ENCODE results near the gene WDFY1.

WDFY1 gene

DNA sequence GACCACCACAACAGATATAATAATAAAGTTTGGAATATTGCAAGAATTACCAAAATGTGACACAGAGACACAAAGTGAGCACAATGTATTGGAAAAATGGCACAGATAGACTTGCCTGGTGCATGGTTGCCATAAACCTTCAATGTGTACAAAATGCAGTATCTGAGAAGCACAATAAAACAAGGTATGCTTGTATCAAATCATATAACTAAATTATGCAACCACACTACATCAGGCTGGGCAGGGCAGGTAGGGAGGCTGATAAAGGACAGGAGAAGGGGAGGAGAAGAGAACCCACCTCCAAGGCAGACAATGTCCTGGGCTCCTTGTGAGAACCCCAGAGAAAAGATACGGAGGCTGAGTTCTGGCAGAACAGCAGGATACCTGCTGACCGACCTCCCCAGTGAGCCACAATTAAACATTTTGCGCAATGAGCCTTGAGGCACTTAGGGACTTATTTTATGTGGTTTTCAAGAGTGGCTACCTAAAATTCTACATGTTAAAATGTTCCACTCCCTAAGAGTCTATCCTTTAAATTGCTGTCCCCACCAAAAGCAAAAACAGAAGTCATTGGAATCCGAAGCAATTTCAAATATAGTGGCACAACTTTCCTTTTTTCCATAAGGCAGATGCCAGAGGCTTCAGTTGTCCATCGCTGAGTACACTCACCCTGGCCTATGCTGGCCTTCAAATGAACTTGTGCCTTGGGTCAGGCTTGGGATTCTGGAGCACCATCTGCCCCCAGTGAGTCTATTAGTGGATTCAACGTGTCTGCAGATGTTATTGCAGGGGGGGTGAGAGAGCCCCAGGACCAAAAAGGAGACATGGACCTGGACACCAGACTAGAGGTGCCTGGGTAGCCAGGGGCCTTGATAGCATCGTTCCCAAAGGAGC, 16.8 kb downstream of the WDFY1 start:
- 91 to 96% methylated on average over 4 to 5 of the region's 7 CpGs for WGBS, 2 experiments (ENCODE audit: insufficient coverage in 2 of 2)

DNA sequence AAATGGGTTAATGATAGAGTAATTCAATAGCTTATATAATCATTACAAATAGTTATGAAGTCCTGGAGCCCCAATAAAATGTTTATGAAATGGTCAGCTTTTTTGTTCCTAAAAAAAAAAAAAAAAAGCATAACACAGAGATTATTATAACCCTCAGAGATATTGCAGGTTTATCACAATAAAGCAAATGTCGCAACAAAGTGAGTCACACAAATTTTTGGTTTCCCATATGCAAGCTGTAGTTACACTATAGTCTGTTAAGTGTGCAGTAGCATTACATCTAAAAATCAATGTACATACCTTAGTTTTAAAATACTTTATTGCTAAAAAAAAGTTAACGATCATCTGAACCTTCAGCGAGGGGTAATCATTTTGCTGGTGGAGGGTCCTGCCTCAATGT, 20.0 kb downstream of the WDFY1 start:
- WGBS, 2 experiments (ENCODE audit: insufficient coverage in 2 of 2): 100% methylated on average over 1 of the region's 3 CpGs; no CpG with 5 or more reads in 1 of the 2 experiments
- H3K27ac ChIP-seq (ENCODE audit: low read depth, low read length, severe bottlenecking): no peak overlapping the region

More for the DNA sequence above, 16.8 kb downstream of the WDFY1 start:
- H3K4me3 ChIP-seq (ENCODE audit: extremely low read depth, insufficient read depth, low read length, poor library complexity, severe bottlenecking): no peak overlapping the region
- peaks cover 5% of the 10 kb centered on the region for H3K4me1 ChIP-seq (ENCODE audit: control insufficient read depth, insufficient read depth, low read length, poor library complexity, severe bottlenecking)
- H3K27ac ChIP-seq (ENCODE audit: low read depth, low read length, severe bottlenecking): no peak overlapping the region
- H3K9me3 ChIP-seq (ENCODE audit: control insufficient read depth, low read length): peaks cover 20% of the 10 kb centered on the region
- peaks cover 14% of the 10 kb centered on the region for H3K36me3 ChIP-seq (ENCODE audit: control insufficient read depth, insufficient read depth, low read length)

DNA sequence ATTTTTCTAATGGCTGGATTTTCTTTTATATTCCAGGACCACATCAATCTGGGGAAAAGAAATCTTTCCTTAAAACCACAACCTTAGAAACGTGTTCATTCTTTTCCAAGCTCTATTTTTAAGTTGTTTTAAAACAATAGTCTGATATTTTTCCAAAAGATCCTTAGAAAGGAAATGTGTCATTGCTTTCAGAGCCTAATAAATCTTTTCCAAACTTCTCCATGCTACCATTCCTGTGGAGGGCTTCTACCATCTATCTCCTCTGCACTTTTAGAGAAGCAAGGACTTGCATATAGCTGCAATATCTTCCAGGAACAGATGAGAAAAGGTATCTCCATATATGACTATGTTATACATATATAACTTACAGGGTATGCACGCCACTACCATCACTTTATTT, 21.2 kb downstream of the WDFY1 start:
- H3K4me1 ChIP-seq (ENCODE audit: control insufficient read depth, insufficient read depth, low read length, poor library complexity, severe bottlenecking): no peaks in the 10 kb centered on the region
- H3K36me3 ChIP-seq (ENCODE audit: control insufficient read depth, insufficient read depth, low read length): peaks cover 30% of the 10 kb centered on the region
- H3K27ac ChIP-seq (ENCODE audit: low read depth, low read length, severe bottlenecking): no peak overlapping the region
- WGBS, 2 experiments (ENCODE audit: insufficient coverage in 2 of 2): 71% methylated on average over 1 of the region's 2 CpGs; no CpG with 5 or more reads in 1 of the 2 experiments
- peaks cover 20% of the 10 kb centered on the region for H3K9me3 ChIP-seq (ENCODE audit: control insufficient read depth, low read length)
- H3K4me3 ChIP-seq (ENCODE audit: extremely low read depth, insufficient read depth, low read length, poor library complexity, severe bottlenecking): no peak overlapping the region

More for the DNA sequence above, 20.0 kb downstream of the WDFY1 start:
- H3K4me3 ChIP-seq (ENCODE audit: extremely low read depth, insufficient read depth, low read length, poor library complexity, severe bottlenecking): no peak overlapping the region
- H3K36me3 ChIP-seq (ENCODE audit: control insufficient read depth, insufficient read depth, low read length): peaks cover 24% of the 10 kb centered on the region
- peaks cover 20% of the 10 kb centered on the region for H3K9me3 ChIP-seq (ENCODE audit: control insufficient read depth, low read length)
- H3K4me1 ChIP-seq (ENCODE audit: control insufficient read depth, insufficient read depth, low read length, poor library complexity, severe bottlenecking): no peaks in the 10 kb centered on the region

DNA sequence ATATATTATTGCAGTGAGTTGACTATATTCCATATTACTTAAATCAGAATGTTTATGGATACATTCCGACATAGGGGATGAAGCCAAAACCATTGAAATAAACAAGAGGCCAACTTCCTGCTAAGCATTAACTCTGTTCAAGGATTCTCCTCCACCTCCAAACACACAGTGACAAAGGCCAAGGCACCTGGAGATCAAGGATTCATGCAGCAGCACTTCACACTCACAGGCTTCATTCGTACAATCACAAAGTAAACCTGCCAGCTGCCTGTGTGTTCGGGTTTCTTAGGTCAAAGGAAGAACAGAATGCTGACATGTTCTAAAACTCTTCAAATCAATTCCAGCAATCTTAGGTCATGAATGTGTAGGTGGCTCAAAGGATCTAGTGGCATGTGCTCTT, 22.8 kb downstream of the WDFY1 start:
- 86 to 90% methylated on average over 1 to 2 of the region's 3 CpGs for WGBS, 2 experiments (ENCODE audit: insufficient coverage in 2 of 2)

DNA sequence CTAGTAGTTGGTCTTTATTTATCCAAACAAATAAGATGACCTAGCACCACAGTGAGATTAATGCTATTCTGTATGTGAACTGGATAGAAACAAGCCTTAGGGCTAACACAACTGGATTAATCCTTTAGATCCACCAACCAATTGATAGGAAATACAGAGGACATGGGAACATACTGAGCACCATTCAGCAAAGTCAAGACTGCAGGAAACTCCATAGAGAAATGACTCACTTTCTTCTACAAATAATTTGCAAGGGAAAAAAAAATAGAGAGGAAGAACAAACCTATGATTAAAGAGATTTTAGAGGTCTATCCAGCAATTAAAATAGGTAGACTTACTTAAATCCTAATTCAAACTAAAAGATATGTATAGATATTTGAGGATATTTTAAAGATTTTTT, 23.9 kb downstream of the WDFY1 start:
- no peaks in the 10 kb centered on the region for H3K4me1 ChIP-seq (ENCODE audit: control insufficient read depth, insufficient read depth, low read length, poor library complexity, severe bottlenecking)
- H3K9me3 ChIP-seq (ENCODE audit: control insufficient read depth, low read length): peaks cover 2% of the 10 kb centered on the region
- H3K27ac ChIP-seq (ENCODE audit: low read depth, low read length, severe bottlenecking): no peak overlapping the region
- H3K36me3 ChIP-seq (ENCODE audit: control insufficient read depth, insufficient read depth, low read length): peaks cover 29% of the 10 kb centered on the region
- no peak overlapping the region for H3K4me3 ChIP-seq (ENCODE audit: extremely low read depth, insufficient read depth, low read length, poor library complexity, severe bottlenecking)

More for the DNA sequence above, 22.8 kb downstream of the WDFY1 start:
- Histone ChIP-seq H3K27ac (ENCODE audit: low read depth, low read length, severe bottlenecking) (no peak overlapping the region), H3K4me3 (ENCODE audit: extremely low read depth, insufficient read depth, low read length, poor library complexity, severe bottlenecking) (no peak overlapping the region), H3K36me3 (ENCODE audit: control insufficient read depth, insufficient read depth, low read length) (peaks cover 30% of the 10 kb centered on the region), H3K4me1 (ENCODE audit: control insufficient read depth, insufficient read depth, low read length, poor library complexity, severe bottlenecking) (no peaks in the 10 kb centered on the region), H3K9me3 (ENCODE audit: control insufficient read depth, low read length) (peaks cover 11% of the 10 kb centered on the region)

DNA sequence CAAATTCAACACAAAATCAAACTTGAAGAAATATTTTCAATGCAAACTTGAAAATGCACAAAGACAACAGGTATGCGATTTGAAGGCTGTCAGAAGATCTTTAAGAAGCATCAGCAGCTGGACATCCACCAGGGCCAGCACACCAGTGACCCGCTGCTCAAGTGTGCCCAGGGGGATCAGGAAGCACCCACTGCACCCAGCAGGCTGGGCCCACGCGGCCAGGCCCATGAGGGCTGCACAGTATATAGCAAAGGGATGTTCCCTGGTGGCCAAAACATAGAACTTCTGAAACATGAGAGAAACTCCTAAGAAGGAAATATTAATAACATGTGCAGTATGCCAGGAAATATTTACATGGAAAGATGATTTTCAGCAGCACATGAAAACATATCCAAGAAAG, 25.0 kb downstream of the WDFY1 start:
- Histone ChIP-seq H3K27ac (ENCODE audit: low read depth, low read length, severe bottlenecking) (no peak overlapping the region), H3K36me3 (ENCODE audit: control insufficient read depth, insufficient read depth, low read length) (peaks cover 31% of the 10 kb centered on the region), H3K9me3 (ENCODE audit: control insufficient read depth, low read length) (no peaks in the 10 kb centered on the region), H3K4me1 (ENCODE audit: control insufficient read depth, insufficient read depth, low read length, poor library complexity, severe bottlenecking) (no peaks in the 10 kb centered on the region), H3K4me3 (ENCODE audit: extremely low read depth, insufficient read depth, low read length, poor library complexity, severe bottlenecking) (no peak overlapping the region)
- WGBS, 2 experiments (ENCODE audit: insufficient coverage in 2 of 2): 95 to 96% methylated on average over 2 of the region's 4 CpGs

DNA sequence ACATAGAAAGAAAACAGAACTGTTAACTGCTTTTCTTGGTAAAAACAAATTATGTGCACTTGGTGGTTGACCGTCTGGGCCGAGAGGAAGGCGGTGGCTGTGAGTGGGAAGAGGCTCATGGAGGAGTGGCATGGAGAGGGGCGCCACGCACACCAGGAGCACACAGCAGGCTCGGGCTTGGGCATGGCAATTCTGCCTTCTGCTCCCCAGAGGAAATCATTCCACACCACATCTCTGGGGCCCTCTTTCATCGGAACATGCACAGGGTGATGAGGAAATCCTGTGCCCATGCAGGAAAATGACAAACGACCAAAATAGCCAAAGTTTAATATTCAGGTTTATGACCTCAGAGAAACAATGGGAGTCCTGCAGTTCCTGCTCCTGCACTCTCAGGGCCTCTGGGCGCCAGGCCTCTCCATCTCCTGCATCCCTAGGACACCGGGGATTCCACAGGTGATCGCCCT, 26.4 kb downstream of the WDFY1 start:
- 97 to 98% methylated on average over 7 to 11 of the region's 11 CpGs for WGBS, 2 experiments (ENCODE audit: insufficient coverage in 2 of 2)

DNA sequence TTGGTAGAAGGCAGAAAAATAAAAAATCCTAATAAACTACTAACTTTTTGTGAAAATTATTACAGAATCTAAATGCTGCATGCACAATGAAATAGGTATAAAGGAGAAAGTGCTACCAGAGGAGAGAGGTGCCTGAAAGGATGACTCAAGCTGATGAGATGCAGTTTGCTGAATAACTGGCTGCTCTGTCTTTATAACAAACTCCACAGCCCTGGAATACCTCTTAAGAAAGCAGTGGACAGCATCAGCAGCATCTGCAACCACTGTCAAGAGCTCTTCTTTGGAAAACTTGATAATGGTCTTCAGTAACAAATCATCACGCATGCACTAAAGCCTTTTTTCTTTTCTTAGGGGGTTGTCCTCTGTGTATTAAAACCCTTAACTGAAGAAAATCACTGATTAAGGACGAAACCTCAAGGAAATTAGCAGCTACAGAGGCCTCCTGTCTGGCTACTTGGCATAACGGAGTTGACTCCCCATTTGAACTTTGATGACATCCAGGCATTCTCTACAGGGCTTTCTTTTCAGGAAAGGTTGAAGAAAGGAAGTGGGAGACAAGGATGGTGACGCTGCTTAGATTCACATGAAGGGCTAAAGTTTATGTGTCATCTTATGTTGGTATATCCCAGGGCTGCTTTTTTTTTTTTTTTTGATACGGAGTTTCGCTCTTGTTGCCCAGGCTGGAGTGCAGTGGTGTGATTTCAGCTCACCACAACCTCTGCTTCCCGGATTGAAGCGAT, 28.8 kb downstream of the WDFY1 start:
- H3K27ac ChIP-seq (ENCODE audit: low read depth, low read length, severe bottlenecking): no peak overlapping the region
- no peaks in the 10 kb centered on the region for H3K9me3 ChIP-seq (ENCODE audit: control insufficient read depth, low read length)
- no peak overlapping the region for H3K4me3 ChIP-seq (ENCODE audit: extremely low read depth, insufficient read depth, low read length, poor library complexity, severe bottlenecking)
- WGBS, 2 experiments (ENCODE audit: insufficient coverage in 2 of 2): 93% methylated on average over 3 of the region's 8 CpGs; no CpG with 5 or more reads in 1 of the 2 experiments
- peaks cover 38% of the 10 kb centered on the region for H3K36me3 ChIP-seq (ENCODE audit: control insufficient read depth, insufficient read depth, low read length)
- H3K4me1 ChIP-seq (ENCODE audit: control insufficient read depth, insufficient read depth, low read length, poor library complexity, severe bottlenecking): no peaks in the 10 kb centered on the region

More for the DNA sequence above, 26.4 kb downstream of the WDFY1 start:
- H3K27ac ChIP-seq (ENCODE audit: low read depth, low read length, severe bottlenecking): no peak overlapping the region
- no peaks in the 10 kb centered on the region for H3K9me3 ChIP-seq (ENCODE audit: control insufficient read depth, low read length)
- H3K4me1 ChIP-seq (ENCODE audit: control insufficient read depth, insufficient read depth, low read length, poor library complexity, severe bottlenecking): no peaks in the 10 kb centered on the region
- peaks cover 36% of the 10 kb centered on the region for H3K36me3 ChIP-seq (ENCODE audit: control insufficient read depth, insufficient read depth, low read length)
- H3K4me3 ChIP-seq (ENCODE audit: extremely low read depth, insufficient read depth, low read length, poor library complexity, severe bottlenecking): no peak overlapping the region

DNA sequence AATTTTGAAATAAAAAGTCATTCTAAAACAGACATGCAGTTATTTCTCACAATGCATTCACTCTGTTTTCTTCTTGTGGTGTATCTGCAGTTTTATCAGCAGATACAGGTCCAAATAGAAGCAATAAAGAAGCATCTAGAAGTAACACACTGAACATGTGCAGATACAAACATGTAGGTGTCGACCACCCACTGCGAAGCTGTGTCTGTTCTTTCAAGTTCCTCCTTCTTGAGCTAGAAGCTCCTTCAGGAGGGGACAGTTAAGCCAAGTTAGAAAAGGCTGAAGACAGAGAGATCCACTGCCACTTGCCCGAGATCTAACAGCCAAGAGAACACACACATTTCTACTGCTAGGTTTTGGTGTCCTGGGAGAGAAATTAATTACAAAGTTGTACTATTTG, 30.1 kb downstream of the WDFY1 start:
- 100% methylated on average over 2 of the region's 3 CpGs for WGBS, 2 experiments (ENCODE audit: insufficient coverage in 2 of 2)
- peaks cover 38% of the 10 kb centered on the region for H3K36me3 ChIP-seq (ENCODE audit: control insufficient read depth, insufficient read depth, low read length)
- H3K4me1 ChIP-seq (ENCODE audit: control insufficient read depth, insufficient read depth, low read length, poor library complexity, severe bottlenecking): no peaks in the 10 kb centered on the region
- H3K27ac ChIP-seq (ENCODE audit: low read depth, low read length, severe bottlenecking): no peak overlapping the region
- H3K9me3 ChIP-seq (ENCODE audit: control insufficient read depth, low read length): no peaks in the 10 kb centered on the region
- no peak overlapping the region for H3K4me3 ChIP-seq (ENCODE audit: extremely low read depth, insufficient read depth, low read length, poor library complexity, severe bottlenecking)

DNA sequence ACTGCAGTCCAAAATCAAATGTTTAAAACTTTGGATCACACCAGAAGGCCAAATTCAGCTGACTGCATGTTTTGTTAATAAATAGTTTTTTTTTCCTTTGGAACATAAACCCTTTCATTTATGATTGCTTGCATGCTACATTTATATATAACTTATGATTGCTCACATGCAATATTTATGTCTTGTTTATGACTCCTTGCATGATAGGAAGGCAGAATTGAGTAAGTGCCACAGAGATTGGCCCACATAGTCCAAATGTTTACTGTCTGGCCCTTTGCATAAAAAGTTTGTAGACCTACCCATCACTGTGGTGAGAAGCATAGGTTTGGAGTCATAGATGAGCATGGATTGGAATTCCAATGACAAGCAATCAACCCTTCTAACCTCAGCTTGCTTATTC, 30.8 kb downstream of the WDFY1 start:
- Histone ChIP-seq H3K4me1 (ENCODE audit: control insufficient read depth, insufficient read depth, low read length, poor library complexity, severe bottlenecking) (no peaks in the 10 kb centered on the region), H3K4me3 (ENCODE audit: extremely low read depth, insufficient read depth, low read length, poor library complexity, severe bottlenecking) (no peak overlapping the region), H3K27ac (ENCODE audit: low read depth, low read length, severe bottlenecking) (no peak overlapping the region), H3K9me3 (ENCODE audit: control insufficient read depth, low read length) (no peaks in the 10 kb centered on the region), H3K36me3 (ENCODE audit: control insufficient read depth, insufficient read depth, low read length) (peaks cover 33% of the 10 kb centered on the region)

Measured in mesodermal cell (in vitro differentiated cells).